HEK293 (cell line): ENCODE data around the gene SLC25A25.

Experiments used
- CTCF ChIA-PET: fragments of 350-600 bp; formaldehyde crosslinking; extraction: SDS; loops from one replicate; lab custom pipeline; 2021; ENCODE audit warnings: antibody characterized with exemption; lab: Yijun Ruan, JAX
- POLR2A ChIA-PET: fragments of 300-600 bp; formaldehyde crosslinking; extraction: SDS; loops from one replicate; lab custom pipeline; 2020; ENCODE audit warnings: antibody characterized with exemption, inconsistent platforms; lab: Yijun Ruan, JAX
- H3K27ac ChIP-seq: fragments of 200-500 bp; sonication (Bioruptor generic); 2 replicates; pipeline ENCODE4 v1.5.1; 2014; ENCODE audit warnings: low read depth, low read length, control low read depth, inconsistent platforms; ENCODE audit errors: extremely low read depth
- H3K36me3 ChIP-seq, 2 experiments: fragments of 200-500 bp in 1 of 2; sonication (Bioruptor generic) in 1 of 2; 1 replicate in 1 of 2; 2 replicates in 1 of 2; pipeline ENCODE4 v1.5.1; 2014 to 2017; ENCODE audit warnings: inconsistent platforms in 2 of 2, low read length in 2 of 2; ENCODE audit not compliant: control insufficient read depth in 2 of 2, insufficient read depth in 1 of 2
- H3K4me1 ChIP-seq: fragments of 200-500 bp; sonication (Bioruptor generic); 2 replicates; pipeline ENCODE4 v1.5.1; 2014; ENCODE audit warnings: mild to moderate bottlenecking, low read length, inconsistent platforms; ENCODE audit not compliant: control insufficient read depth, insufficient read depth
- H3K4me3 ChIP-seq: 2 replicates; pipeline ENCODE4 v1.5.1; 2011; ENCODE audit warnings: low read depth, mild to moderate bottlenecking, control low read depth, low read length, moderate library complexity
- H3K9me3 ChIP-seq: fragments of 200-500 bp; sonication (Bioruptor generic); 2 replicates; pipeline ENCODE4 v1.5.1; 2014; ENCODE audit warnings: low read depth, low read length, inconsistent platforms; ENCODE audit not compliant: control insufficient read depth, insufficient read depth
- CTCF ChIP-seq: fragments of 450-650 bp; formaldehyde crosslinking; IDR thresholded peaks from 2 replicates; pipeline ENCODE4 v1.5.1; 2016; ENCODE audit warnings: missing biosample characterization, missing genetic modification characterization
- HOXD13 ChIP-seq: sonication (generic); formaldehyde crosslinking; IDR thresholded peaks from 2 replicates; pipeline ENCODE4 v1.8.0; 2022; ENCODE audit warnings: missing genetic modification reagents, borderline replicate concordance
- INSM2 ChIP-seq: fragments of 450-650 bp; formaldehyde crosslinking; IDR thresholded peaks from 2 replicates; pipeline ENCODE4 v1.5.1; 2016; ENCODE audit warnings: missing biosample characterization, missing genetic modification characterization
- KLF17 ChIP-seq: fragments of 450-650 bp; formaldehyde crosslinking; IDR thresholded peaks from 2 replicates; pipeline ENCODE4 v1.5.1; 2016; ENCODE audit warnings: missing biosample characterization, missing genetic modification characterization
- KLF9 ChIP-seq: fragments of 450-650 bp; formaldehyde crosslinking; IDR thresholded peaks from 2 replicates; pipeline ENCODE4 v1.5.1; 2016; ENCODE audit warnings: missing biosample characterization, missing genetic modification characterization, low read depth
- PRDM2 ChIP-seq: fragments of 450-650 bp; formaldehyde crosslinking; IDR thresholded peaks from 2 replicates; pipeline ENCODE4 v1.5.1; 2016; ENCODE audit warnings: missing biosample characterization, missing genetic modification characterization, borderline replicate concordance
- PRDM6 ChIP-seq: fragments of 450-650 bp; formaldehyde crosslinking; IDR thresholded peaks from 2 replicates; pipeline ENCODE4 v1.5.1; 2017; ENCODE audit warnings: missing biosample characterization, missing genetic modification characterization
- TCF7L2 ChIP-seq: IDR thresholded peaks from 2 replicates; pipeline ENCODE4 v1.6.1; 2011; ENCODE audit warnings: low read depth, mild to moderate bottlenecking, inconsistent platforms, low read length, moderate library complexity, borderline replicate concordance
- ZBTB26 ChIP-seq: fragments of 450-650 bp; formaldehyde crosslinking; optimal IDR thresholded peaks from 2 replicates; pipeline ENCODE3; 2016; ENCODE audit warnings: missing biosample characterization, mild to moderate bottlenecking, missing genetic modification characterization
- ZBTB44 ChIP-seq: fragments of 450-650 bp; IDR thresholded peaks from 2 replicates; pipeline ENCODE4 v1.5.1; 2018; ENCODE audit warnings: missing biosample characterization, mild to moderate bottlenecking, missing genetic modification characterization
- ZBTB7A ChIP-seq: fragments of 450-650 bp; formaldehyde crosslinking; IDR thresholded peaks from 2 replicates; pipeline ENCODE4 v1.5.1; 2016; ENCODE audit warnings: low read depth, missing biosample characterization, missing genetic modification characterization
- ZBTB8A ChIP-seq: fragments of 450-650 bp; formaldehyde crosslinking; IDR thresholded peaks from 2 replicates; pipeline ENCODE4 v1.5.1; 2016; ENCODE audit warnings: missing biosample characterization, missing genetic modification characterization
- ZFP69B ChIP-seq: fragments of 450-650 bp; formaldehyde crosslinking; IDR thresholded peaks from 2 replicates; pipeline ENCODE4 v1.5.1; 2016; ENCODE audit warnings: missing biosample characterization, missing genetic modification characterization
- ZNF121 ChIP-seq: fragments of 450-650 bp; formaldehyde crosslinking; IDR thresholded peaks from 2 replicates; pipeline ENCODE4 v1.5.1; 2016; ENCODE audit warnings: missing biosample characterization, missing genetic modification characterization
- ZNF146 ChIP-seq: fragments of 450-650 bp; formaldehyde crosslinking; IDR thresholded peaks from 2 replicates; pipeline ENCODE4 v1.5.1; 2016; ENCODE audit warnings: missing biosample characterization, missing genetic modification characterization
- ZNF223 ChIP-seq: fragments of 450-650 bp; formaldehyde crosslinking; IDR thresholded peaks from 2 replicates; pipeline ENCODE4 v1.5.1; 2016; ENCODE audit warnings: missing biosample characterization, missing genetic modification characterization
- ZNF354C ChIP-seq: fragments of 450-650 bp; formaldehyde crosslinking; IDR thresholded peaks from 2 replicates; pipeline ENCODE4 v1.5.1; 2016; ENCODE audit warnings: missing biosample characterization, missing genetic modification characterization, low read depth, borderline replicate concordance
- ZNF433 ChIP-seq: fragments of 450-650 bp; formaldehyde crosslinking; IDR thresholded peaks from 2 replicates; pipeline ENCODE4 v1.5.1; 2016; ENCODE audit warnings: missing biosample characterization, missing genetic modification characterization, low read depth
- ZNF621 ChIP-seq: fragments of 450-650 bp; formaldehyde crosslinking; IDR thresholded peaks from 2 replicates; pipeline ENCODE4 v1.5.1; 2017; ENCODE audit warnings: missing biosample characterization, missing genetic modification characterization
- ZNF768 ChIP-seq: fragments of 450-650 bp; formaldehyde crosslinking; IDR thresholded peaks from 2 replicates; pipeline ENCODE4 v1.5.1; 2018; ENCODE audit warnings: missing biosample characterization, mild to moderate bottlenecking, missing genetic modification characterization

Gene SLC25A25

GRCh38 chr9:128142061-128142460 lies 74.0 kb downstream of the SLC25A25 start:
- TF ChIP-seq KLF17, result no peak
- no peak for TF ChIP-seq HOXD13 (CRISPR knock-in tag)
- no peak for TF ChIP-seq ZBTB26
- TF ChIP-seq ZNF121, result no peak
- no peak for TF ChIP-seq KLF9 (tag by site-specific recombination)
- TF ChIP-seq ZBTB44 (tag by site-specific recombination), result no peak
- TF ChIP-seq ZNF354C (tag by site-specific recombination), result no peak
- no peak for TF ChIP-seq ZNF433 (tag by site-specific recombination)
- TF ChIP-seq CTCF (tag by site-specific recombination), result no peak
- TF ChIP-seq PRDM6 (tag by site-specific recombination), result no peak
- no peak for TF ChIP-seq ZNF768 (tag by site-specific recombination)
- TF ChIP-seq ZBTB8A (tag by site-specific recombination), result no peak
- Histone ChIP-seq H3K9me3 (no peaks in the 10 kb centered on the region), H3K27ac (no peak overlapping the region), H3K4me3 (no peak overlapping the region), H3K4me1 (no peaks in the 10 kb centered on the region), H3K36me3 (no peaks in the 10 kb centered on the region)
- POLR2A ChIA-PET, result interaction anchor here (0.5 to 1.4 kb wide), 3 partner anchors 9 to 776 kb away, joined by 3 to 8 read pairs (median 4); partner anchors contain the start of gene BBLN
- CTCF ChIA-PET, result interaction anchor here (0.6 to 2.3 kb wide), 3 partner anchors 12 to 25 kb away, joined by 3 to 14 read pairs (median 6); no protein-coding TSS in a partner anchor

- H3K36me3 ChIP-seq, result no peaks in the 10 kb centered on the region
- H3K4me3 ChIP-seq, result no peak overlapping the region
- no peaks in the 10 kb centered on the region for H3K4me1 ChIP-seq
- POLR2A ChIA-PET, result interaction anchor here (0.6 kb wide), 1 partner anchor 316 kb away, joined by 4 read pairs; no protein-coding TSS in a partner anchor
- H3K9me3 ChIP-seq, result no peaks in the 10 kb centered on the region
- no peak overlapping the region for H3K27ac ChIP-seq
- CTCF ChIA-PET, result interaction anchor here (0.6 to 2.3 kb wide), 2 partner anchors 25 to 1436 kb away, joined by 3 to 14 read pairs; no protein-coding TSS in a partner anchor
- TF ChIP-seq ZNF223 (tag by site-specific recombination) (no peak), INSM2 (tag by site-specific recombination) (no peak), TCF7L2 (no peak), PRDM2 (tag by site-specific recombination) (no peak), ZFP69B (no peak), ZNF146 (tag by site-specific recombination) (no peak), ZNF621 (tag by site-specific recombination) (no peak), ZBTB7A (tag by site-specific recombination) (no peak)
Observed at GRCh38 chr9:128142596-128142995, 74.6 kb downstream of the SLC25A25 start.
